ENCODE data around the gene KRTAP5-10. TPM values are rescaled to one million over a fixed set of nuclear protein-coding genes. Genes with fewer than 3 reads are reported as not detected.
"Not testable (repeated sequence)": the region's sequence is repeated elsewhere in the genome, so short reads cannot be mapped to it uniquely, and the experiment has no call there.

The KRTAP5-10 gene
- total and polyA plus RNA-seq, 2 of the 8 experiments (the other 6 are each of a cell fraction or from before 2014, with no cell fraction given), result 0.12 TPM; not detected in 1

GRCh38 chr11:71566081-71566620 lies 788 bp downstream of the KRTAP5-10 start (continued):
- TF ChIP-seq POLR2A (IDR thresholded peaks at IDR 0.05; ENCODE audit: control extremely low read depth in 1 of 2, low read depth in 2 of 2, low read length in 2 of 2) (no peak), TBP (IDR thresholded peaks at IDR 0.05; ENCODE audit: low read depth, low read length) (no peak), RNF2 (IDR thresholded peaks at IDR 0.05; ENCODE audit: borderline replicate concordance, low read depth, low read length, missing control alignments, poor library complexity, severe bottlenecking) (no peak)

GRCh38 chr11:71566626-71567599 lies 1.6 kb downstream of the KRTAP5-10 start:
- H3K4me3 ChIP-seq (ENCODE audit: extremely low read depth in 1 of 4, insufficient read depth in 2 of 4, low read depth in 3 of 4, low read length in 4 of 4); H3K79me1 ChIP-seq (ENCODE audit: low read depth, low read length); H3K9ac ChIP-seq (replicated peaks in 1 of 4; ENCODE audit: extremely low read depth in 1 of 4, low read depth in 3 of 4, low read length in 3 of 4); H2BK5ac ChIP-seq (ENCODE audit: low read depth, low read length); H2BK20ac ChIP-seq (ENCODE audit: low read length); H3K56ac ChIP-seq (replicated peaks; ENCODE audit: insufficient read length, low read depth, low read length); DNase-seq (ENCODE audit: low read depth in 1 of 2, low spot score in 2 of 2); H3K4me2 ChIP-seq (ENCODE audit: insufficient read depth in 1 of 2, low read depth in 2 of 2, low read length in 2 of 2); H3K14ac ChIP-seq (ENCODE audit: insufficient read length); POLR2A ChIA-PET (ENCODE audit: partially characterized antibody); H3K4me1 ChIP-seq (replicated peaks in 1 of 4; ENCODE audit: control insufficient read depth in 3 of 4, insufficient read depth in 4 of 4, low read length in 3 of 4); H3K9me3 ChIP-seq (ENCODE audit: insufficient read depth in 2 of 2, low read depth in 1 of 2, low read length in 1 of 2); FAIRE-seq; H2BK120ac ChIP-seq (replicated peaks; ENCODE audit: low read depth, low read length); H3K27ac ChIP-seq (ENCODE audit: low read depth, low read length); H2BK15ac ChIP-seq (ENCODE audit: low read length); H3K23me2 ChIP-seq (ENCODE audit: low read depth, low read length); H4K20me1 ChIP-seq (replicated peaks in 1 of 2; ENCODE audit: control insufficient read depth in 1 of 2, insufficient read depth in 2 of 2, low read length in 2 of 2); H3K4ac ChIP-seq (replicated peaks; ENCODE audit: insufficient read length, low read depth, low read length); H4K8ac ChIP-seq (ENCODE audit: extremely low read depth, insufficient read depth, low read length); H4K91ac ChIP-seq (replicated peaks; ENCODE audit: insufficient read length, low read length); H4K5ac ChIP-seq (ENCODE audit: insufficient read length, low read depth, low read length); H3K18ac ChIP-seq (ENCODE audit: extremely low read depth, low read length); H3K27me3 ChIP-seq (replicated peaks in 1 of 4; ENCODE audit: control insufficient read depth in 3 of 4, extremely low read depth in 1 of 4, insufficient read depth in 3 of 4, low read length in 3 of 4); H3K23ac ChIP-seq (ENCODE audit: insufficient read length); H2AFZ ChIP-seq (ENCODE audit: low read length); H3K36me3 ChIP-seq (ENCODE audit: control insufficient read depth in 2 of 4, insufficient read depth in 4 of 4, low read length in 3 of 4); H3K79me2 ChIP-seq (ENCODE audit: control insufficient read depth in 1 of 2, insufficient read depth in 2 of 2, low read length in 2 of 2): not testable (repeated sequence)
- CTCF ChIA-PET (ENCODE audit: partially characterized antibody), result interaction anchor here (0.6 to 2.6 kb wide), 3 partner anchors 13 to 1344 kb away, joined by 3 to 6 read pairs (median 3); no protein-coding TSS in a partner anchor
- peak overlapping the region; percentile 68; the same call in 1 of the 2 replicates for H2BK12ac ChIP-seq (ENCODE audit: low read depth, low read length)
- 0 out of 2 replicates have a peak overlapping the region, but pooled peaks have one; percentile 46 for H2AK5ac ChIP-seq (ENCODE audit: low read depth, low read length)
- WGBS, 2 experiments (ENCODE audit: extremely low coverage in 1 of 2, insufficient coverage in 1 of 2, insufficient read length in 1 of 2, insufficient replicate concordance in 2 of 2, low coverage in 1 of 2, low lambda C conversion rate in 2 of 2, missing lambda C conversion rate in 1 of 2), result 59% methylated on average over 14 of the region's 21 CpGs; no CpG with 5 or more reads in 1 of the 2 experiments
